B cell (primary cell): ENCODE data around the gene PNPLA2. TPM values are rescaled to one million over a fixed set of nuclear protein-coding genes. Genes with fewer than 3 reads are reported as not detected.

Source experiments
- ATAC-seq: fragments of 200-7000 bp; cut with Tn5 transposase; one replicate; pipeline ENCODE4 v1.10.0; 2021; ENCODE audit warnings: low read depth, mild to moderate bottlenecking, moderate number of reproducible peaks, moderate library complexity
- CTCF ChIA-PET: fragments of 350-600 bp; sonication (Branson Sonifier 250); formaldehyde crosslinking; loops from one replicate; lab custom pipeline; 2021; ENCODE audit warnings: antibody characterized with exemption, inconsistent platforms; lab: Charles Lee
- POLR2A ChIA-PET: fragments of 350-600 bp; sonication (Branson Sonifier 250); formaldehyde crosslinking; loops from one replicate; lab custom pipeline; 2021; ENCODE audit warnings: antibody characterized with exemption; lab: Charles Lee
- DNase-seq: peaks from one replicate; pipeline ENCODE4 v3.0.0; 2013
- H2AFZ ChIP-seq: 2 replicates; pipeline ENCODE4 v1.6.1; 2012; ENCODE audit warnings: mild to moderate bottlenecking, low read depth, low read length; ENCODE audit not compliant: insufficient read depth, poor library complexity, severe bottlenecking
- H3K27ac ChIP-seq, 2 donors: 1 replicate in 1 of 2; 2 replicates in 1 of 2; pipeline ENCODE4 v1.5.1; 2012 to 2013; ENCODE audit warnings: low read length in 2 of 2, mild to moderate bottlenecking in 2 of 2, moderate library complexity in 1 of 2
- H3K27me3 ChIP-seq, 4 experiments: fragments of 200-600 bp in 1 of 4; sonication (generic) in 1 of 4; replicated peaks in 1 of 4; 1 replicate in 2 of 4; 2 replicates in 2 of 4; pipeline versions ENCODE4 v1.6.1 to v1.7.0; 2013 to 2016; ENCODE audit warnings: low read length in 3 of 4, mild to moderate bottlenecking in 2 of 4, mixed read lengths in 1 of 4, moderate library complexity in 1 of 4; ENCODE audit not compliant: insufficient read depth in 4 of 4, control insufficient read depth in 3 of 4; ENCODE audit errors: control extremely low read depth in 1 of 4
- H3K36me3 ChIP-seq, 2 experiments: replicated peaks in 1 of 2; 1 replicate in 1 of 2; 2 replicates in 1 of 2; pipeline versions ENCODE4 v1.6.1 to v1.7.1; 2013; ENCODE audit warnings: low read length in 1 of 2; ENCODE audit not compliant: insufficient read depth in 2 of 2, control insufficient read depth in 1 of 2; ENCODE audit errors: control extremely low read depth in 1 of 2, extremely low read depth in 1 of 2
- H3K4me1 ChIP-seq, 2 donors: fragments of 200-600 bp in 1 of 2; sonication (generic) in 1 of 2; 1 replicate in 1 of 2; 2 replicates in 1 of 2; pipeline versions ENCODE4 v1.5.1 to v1.6.1; 2013 to 2017; ENCODE audit warnings: low read length in 2 of 2; ENCODE audit not compliant: control insufficient read depth in 2 of 2, insufficient read depth in 2 of 2
- H3K4me2 ChIP-seq: replicated peaks from 2 replicates; pipeline ENCODE3; 2012; ENCODE audit warnings: mild to moderate bottlenecking, low read depth, low read length; ENCODE audit not compliant: poor library complexity, severe bottlenecking
- H3K4me3 ChIP-seq, 5 experiments: fragments of 200-600 bp in 1 of 5; sonication (generic) in 1 of 5; 1 replicate in 3 of 5; 2 replicates in 2 of 5; pipeline versions ENCODE4 v1.5.1 to v1.7.0; 2011 to 2016; ENCODE audit warnings: low read length in 4 of 5, mild to moderate bottlenecking in 4 of 5, low read depth in 2 of 5, control low read depth in 1 of 5, moderate library complexity in 1 of 5; ENCODE audit not compliant: insufficient read depth in 1 of 5; ENCODE audit errors: control extremely low read depth in 1 of 5, extremely low read depth in 1 of 5
- H3K79me2 ChIP-seq: fragments of 200-600 bp; sonication (generic); one replicate; pipeline ENCODE4 v1.6.0; 2016; ENCODE audit warnings: low read length; ENCODE audit not compliant: control insufficient read depth, insufficient read depth
- H3K9ac ChIP-seq: fragments of 200-600 bp; sonication (generic); 2 replicates; pipeline ENCODE4 v1.6.1; 2017; ENCODE audit warnings: mild to moderate bottlenecking, low read length, moderate library complexity
- H3K9me3 ChIP-seq, 3 donors: one replicate each; pipeline versions ENCODE4 v1.6.1 to v1.7.1; 2013; ENCODE audit warnings: low read length in 2 of 3; ENCODE audit not compliant: control insufficient read depth in 2 of 3, insufficient read depth in 1 of 3; ENCODE audit errors: control extremely low read depth in 1 of 3
- H4K20me1 ChIP-seq: 2 replicates; pipeline ENCODE4 v1.6.0; 2012; ENCODE audit warnings: mild to moderate bottlenecking, low read length; ENCODE audit not compliant: insufficient read depth, control insufficient read depth, poor library complexity, severe bottlenecking
- H3K27ac Mint-ChIP-seq: one replicate; pipeline ENCODE4 v1.8.0; 2021; ENCODE audit warnings: mixed read lengths
- H3K27me3 Mint-ChIP-seq: one replicate; pipeline ENCODE4 v1.8.0; 2021; ENCODE audit warnings: mixed read lengths
- H3K4me1 Mint-ChIP-seq: one replicate; pipeline ENCODE4 v1.8.0; 2021; ENCODE audit warnings: mixed read lengths
- H3K4me3 Mint-ChIP-seq: one replicate; pipeline ENCODE4 v1.8.0; 2021; ENCODE audit warnings: mixed read lengths
- H3K9me3 Mint-ChIP-seq: one replicate; pipeline ENCODE4 v1.8.0; 2022; ENCODE audit warnings: mixed read lengths; ENCODE audit not compliant: insufficient read depth
- EZH2 ChIP-seq: IDR thresholded peaks from 2 replicates; pipeline ENCODE4 v1.6.1; 2012; ENCODE audit warnings: borderline replicate concordance, low read depth, mild to moderate bottlenecking, moderate library complexity, low read length; ENCODE audit not compliant: insufficient read depth, poor library complexity, severe bottlenecking
- WGBS: methylation state at CpG from one replicate; pipeline ENCODE4 v1.1.5; 2013; ENCODE audit warnings: missing lambda C conversion rate; ENCODE audit not compliant: insufficient coverage; 5-methylcytosine and 5-hydroxymethylcytosine counted together
- intact Hi-C: fragments of 100-400 bp; cut with micrococcal nuclease; formaldehyde crosslinking; loops from one replicate; pipeline ENCODE4 v1.10.0; 2022
- polyA plus RNA-seq: library from polyadenylated mRNA; depleted of rRNA; stranded (reverse); fragments of >200 nt; gene quantifications from 2 replicates; pipeline ENCODE4 v1.2.3, GENCODE V29; 2012
- total RNA-seq, 2 donors: library from RNA; stranded (reverse); fragments of 120-200 nt in 1 of 2; gene quantifications; 1 replicate in 1 of 2; 2 replicates in 1 of 2; pipeline versions ENCODE4 v1.2.3 to v1.2.4, GENCODE V29; 2013 to 2022
- TF ChIP-seq, protein P1 (sequence below): fragments of 200-600 bp; IDR thresholded peaks from one replicate; pipeline ENCODE4 v1.8.0; 2022; ENCODE audit warnings: antibody characterized with exemption, mild to moderate bottlenecking

PNPLA2 gene
- total and polyA plus RNA-seq, 2 donors (not counting 1 experiment from before 2014, with no cell fraction given), result 208 to 276 TPM

DNA sequence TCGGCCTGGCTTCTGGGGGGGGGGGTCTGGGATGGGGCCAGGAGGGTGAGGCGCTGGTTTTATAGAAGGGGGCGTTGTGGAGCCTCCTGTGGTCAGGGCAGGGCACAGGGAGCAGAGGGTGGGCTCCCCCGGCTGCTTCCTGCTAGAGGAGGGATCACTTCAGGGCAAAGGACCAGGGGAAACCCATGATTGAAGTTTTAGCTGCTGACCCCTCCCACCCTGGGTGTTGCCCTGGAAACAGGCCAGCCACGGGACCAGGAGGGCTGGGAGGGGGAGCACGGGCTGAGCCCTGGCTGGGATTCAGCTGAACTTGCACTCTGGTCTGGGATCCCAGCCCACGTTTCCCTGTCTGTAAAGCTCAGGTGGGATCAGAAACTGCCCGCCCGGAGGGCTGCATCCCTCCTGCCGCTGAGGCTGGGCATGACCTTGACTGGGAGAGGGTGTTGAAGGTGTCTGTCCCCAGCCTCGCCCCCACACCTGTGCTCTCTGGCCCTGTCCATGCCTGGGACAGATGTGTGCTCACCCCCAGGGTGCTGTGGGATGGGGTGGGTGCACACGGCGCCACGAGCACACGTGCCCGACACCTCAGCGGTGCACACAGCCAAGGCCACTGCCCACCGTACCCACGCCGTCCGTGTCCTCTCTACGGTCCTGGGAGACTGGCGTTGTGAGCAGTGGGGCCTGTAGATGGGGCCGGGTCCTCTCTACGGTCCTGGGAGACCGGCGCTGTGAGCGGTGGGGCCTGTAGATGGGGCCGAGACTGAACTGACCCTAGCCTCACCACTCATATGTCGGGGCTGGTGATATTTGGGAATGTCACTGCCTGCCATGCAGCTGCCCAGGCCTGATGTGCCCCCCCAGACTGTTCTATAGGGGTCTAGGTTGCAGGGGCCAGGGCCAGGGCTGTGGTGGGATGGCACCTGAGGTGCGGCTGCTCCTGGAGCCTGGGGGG is 26.3 kb downstream of the PNPLA2 start:
- H3K36me3 ChIP-seq, result peaks cover 0 to 3% of the 10 kb centered on the region in 2 experiments
- peaks cover 20% of the 10 kb centered on the region for H3K79me2 ChIP-seq
- peaks cover 37 to 52% of the 10 kb centered on the region in 2 donors for H3K4me1 ChIP-seq
- TF ChIP-seq EZH2, result no peak
- TF ChIP-seq, protein P1, sequence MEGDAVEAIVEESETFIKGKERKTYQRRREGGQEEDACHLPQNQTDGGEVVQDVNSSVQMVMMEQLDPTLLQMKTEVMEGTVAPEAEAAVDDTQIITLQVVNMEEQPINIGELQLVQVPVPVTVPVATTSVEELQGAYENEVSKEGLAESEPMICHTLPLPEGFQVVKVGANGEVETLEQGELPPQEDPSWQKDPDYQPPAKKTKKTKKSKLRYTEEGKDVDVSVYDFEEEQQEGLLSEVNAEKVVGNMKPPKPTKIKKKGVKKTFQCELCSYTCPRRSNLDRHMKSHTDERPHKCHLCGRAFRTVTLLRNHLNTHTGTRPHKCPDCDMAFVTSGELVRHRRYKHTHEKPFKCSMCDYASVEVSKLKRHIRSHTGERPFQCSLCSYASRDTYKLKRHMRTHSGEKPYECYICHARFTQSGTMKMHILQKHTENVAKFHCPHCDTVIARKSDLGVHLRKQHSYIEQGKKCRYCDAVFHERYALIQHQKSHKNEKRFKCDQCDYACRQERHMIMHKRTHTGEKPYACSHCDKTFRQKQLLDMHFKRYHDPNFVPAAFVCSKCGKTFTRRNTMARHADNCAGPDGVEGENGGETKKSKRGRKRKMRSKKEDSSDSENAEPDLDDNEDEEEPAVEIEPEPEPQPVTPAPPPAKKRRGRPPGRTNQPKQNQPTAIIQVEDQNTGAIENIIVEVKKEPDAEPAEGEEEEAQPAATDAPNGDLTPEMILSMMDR, result no peak
- CTCF ChIA-PET, result no interaction called here
- peaks cover 31% of the 10 kb centered on the region for H4K20me1 ChIP-seq
- H3K4me1 Mint-ChIP-seq, result peaks cover 32% of the 10 kb centered on the region
- H3K27ac Mint-ChIP-seq, result peak overlapping the region; percentile 26
- H3K4me3 Mint-ChIP-seq, result peak overlapping the region; percentile 16
- H3K9ac ChIP-seq, result no peak overlapping the region
- intact Hi-C loops, result loop anchor here (5.0 kb wide), 1 partner anchor 1007 kb away; the partner anchor contains the start of gene LSP1
- 47% methylated on average over 28 of the region's 31 CpGs for WGBS
- POLR2A ChIA-PET, result interaction anchor here (0.8 to 2.6 kb wide), 2 partner anchors 26 to 36 kb away, joined by 3 to 13 read pairs; partner anchors contain the start of genes PNPLA2 and RPLP2
- peak overlapping the region; percentile 88 for H3K4me2 ChIP-seq
- no peaks in the 10 kb centered on the region for H3K9me3 ChIP-seq
- no peak overlapping the region for H2AFZ ChIP-seq
- H3K27ac ChIP-seq, result no peak overlapping the region
- H3K27me3 ChIP-seq, result peaks cover 0 to 48% (median 11%) of the 10 kb centered on the region in 4 experiments
- peak; percentile 63 for DNase-seq
- no peaks in the 10 kb centered on the region for H3K9me3 Mint-ChIP-seq
- no peak overlapping the region for H3K4me3 ChIP-seq
- H3K27me3 Mint-ChIP-seq, result no peaks in the 10 kb centered on the region
- no peak for ATAC-seq
